Thyroid gland (tissue), 4 donors: ENCODE measurements around the gene CFP.

Experiments used
- POLR2A ChIP-seq, 2 donors: fragments of 450-650 bp; IDR thresholded peaks; one replicate each; pipeline ENCODE4 v1.6.1; 2017; ENCODE audit warnings: antibody characterized with exemption in 2 of 2, mild to moderate bottlenecking in 2 of 2, moderate library complexity in 1 of 2
- TF ChIP-seq, protein P1 (sequence below), 6 experiments: fragments of 200-600 bp in 3 of 6; fragments of 450-650 bp in 3 of 6; sonication (generic) in 3 of 6; IDR thresholded peaks; one replicate each; pipeline ENCODE4 v1.5.1; 2016 to 2019; ENCODE audit warnings: antibody characterized with exemption in 6 of 6, mild to moderate bottlenecking in 2 of 6, inconsistent platforms in 1 of 6, moderate library complexity in 1 of 6

DNA sequence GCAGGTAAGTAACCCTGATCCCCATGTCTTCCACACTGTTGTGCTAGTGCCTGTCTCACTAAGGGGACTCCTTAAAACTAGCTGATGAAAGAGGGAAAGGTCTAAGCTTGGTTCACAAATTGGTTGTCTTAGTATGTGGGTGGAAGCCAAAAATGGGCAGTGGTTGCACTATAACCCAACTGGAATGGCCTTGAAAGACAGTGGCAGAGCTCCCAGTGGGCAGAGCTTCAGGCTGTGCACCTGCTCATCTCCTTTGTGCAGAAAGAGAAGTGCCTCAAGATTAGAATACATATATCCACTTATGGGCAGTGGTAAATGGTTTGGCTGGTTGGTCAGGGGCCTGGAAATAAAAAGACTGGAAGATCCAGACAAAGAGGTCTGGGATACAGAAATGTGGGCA lies 17.3 kb downstream of the CFP start:
- TF ChIP-seq, protein P1, sequence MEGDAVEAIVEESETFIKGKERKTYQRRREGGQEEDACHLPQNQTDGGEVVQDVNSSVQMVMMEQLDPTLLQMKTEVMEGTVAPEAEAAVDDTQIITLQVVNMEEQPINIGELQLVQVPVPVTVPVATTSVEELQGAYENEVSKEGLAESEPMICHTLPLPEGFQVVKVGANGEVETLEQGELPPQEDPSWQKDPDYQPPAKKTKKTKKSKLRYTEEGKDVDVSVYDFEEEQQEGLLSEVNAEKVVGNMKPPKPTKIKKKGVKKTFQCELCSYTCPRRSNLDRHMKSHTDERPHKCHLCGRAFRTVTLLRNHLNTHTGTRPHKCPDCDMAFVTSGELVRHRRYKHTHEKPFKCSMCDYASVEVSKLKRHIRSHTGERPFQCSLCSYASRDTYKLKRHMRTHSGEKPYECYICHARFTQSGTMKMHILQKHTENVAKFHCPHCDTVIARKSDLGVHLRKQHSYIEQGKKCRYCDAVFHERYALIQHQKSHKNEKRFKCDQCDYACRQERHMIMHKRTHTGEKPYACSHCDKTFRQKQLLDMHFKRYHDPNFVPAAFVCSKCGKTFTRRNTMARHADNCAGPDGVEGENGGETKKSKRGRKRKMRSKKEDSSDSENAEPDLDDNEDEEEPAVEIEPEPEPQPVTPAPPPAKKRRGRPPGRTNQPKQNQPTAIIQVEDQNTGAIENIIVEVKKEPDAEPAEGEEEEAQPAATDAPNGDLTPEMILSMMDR (IDR thresholded peaks at IDR 0.05): no peak
- no peak for TF ChIP-seq POLR2A (IDR thresholded peaks at IDR 0.05)
